Duodenal mucosa (tissue), 2 donors: ENCODE results near the gene JAG1.

ENCODE experiments used
- H3K27ac ChIP-seq: one replicate; pipeline ENCODE4 v1.7.0; 2013; ENCODE audit warnings: low read depth, low read length
- H3K27me3 ChIP-seq, 2 donors: one replicate each; pipeline ENCODE4 v1.7.0; 2013; ENCODE audit warnings: low read length in 2 of 2, control low read depth in 1 of 2; ENCODE audit not compliant: insufficient read depth in 2 of 2, control insufficient read depth in 1 of 2
- H3K36me3 ChIP-seq, 2 donors: one replicate each; pipeline ENCODE4 v1.7.0; 2013; ENCODE audit warnings: low read length in 2 of 2, control low read depth in 1 of 2; ENCODE audit not compliant: insufficient read depth in 2 of 2, control insufficient read depth in 1 of 2
- H3K4me1 ChIP-seq, 2 donors: one replicate each; pipeline ENCODE4 v1.7.0; 2013; ENCODE audit warnings: low read length in 2 of 2, control low read depth in 1 of 2; ENCODE audit not compliant: insufficient read depth in 2 of 2, control insufficient read depth in 1 of 2
- H3K4me3 ChIP-seq, 2 donors: one replicate each; pipeline ENCODE4 v1.7.0; 2013; ENCODE audit warnings: low read length in 2 of 2, low read depth in 1 of 2
- H3K9ac ChIP-seq, 2 donors: one replicate each; pipeline ENCODE4 v1.7.0; 2013; ENCODE audit warnings: low read length in 2 of 2, low read depth in 1 of 2
- H3K9me3 ChIP-seq, 2 donors: one replicate each; pipeline ENCODE4 v1.7.0; 2013; ENCODE audit warnings: low read length in 2 of 2, control low read depth in 1 of 2; ENCODE audit not compliant: control insufficient read depth in 1 of 2

The JAG1 gene

GRCh38 chr20:10662661-10663458, 10.9 kb downstream of the JAG1 start:
- peaks cover 25 to 74% of the 10 kb centered on the region in 2 donors for H3K36me3 ChIP-seq
- H3K4me3 ChIP-seq, result no peak overlapping the region
- H3K27ac ChIP-seq, result no peak overlapping the region
- H3K4me1 ChIP-seq, result peaks cover 21 to 22% of the 10 kb centered on the region in 2 donors
- H3K9ac ChIP-seq, result no peak overlapping the region
- H3K9me3 ChIP-seq, result no peaks in the 10 kb centered on the region
- no peaks in the 10 kb centered on the region for H3K27me3 ChIP-seq

- H3K9me3 ChIP-seq, result no peaks in the 10 kb centered on the region
- H3K27ac ChIP-seq, result no peak overlapping the region
- H3K36me3 ChIP-seq, result peaks cover 25 to 74% of the 10 kb centered on the region in 2 donors
- peaks cover 21 to 22% of the 10 kb centered on the region in 2 donors for H3K4me1 ChIP-seq
- no peaks in the 10 kb centered on the region for H3K27me3 ChIP-seq
- no peak overlapping the region for H3K4me3 ChIP-seq
- H3K9ac ChIP-seq, result no peak overlapping the region
These were observed 11.6 kb downstream of the JAG1 start for GRCh38 chr20:10662151-10662550.

GRCh38 chr20:10661261-10661660, 12.5 kb downstream of the JAG1 start:
- H3K4me1 ChIP-seq, result peaks cover 19 to 22% of the 10 kb centered on the region in 2 donors
- H3K27me3 ChIP-seq, result no peaks in the 10 kb centered on the region
- no peak overlapping the region for H3K27ac ChIP-seq
- H3K36me3 ChIP-seq, result peaks cover 25 to 75% of the 10 kb centered on the region in 2 donors
- H3K9me3 ChIP-seq, result no peaks in the 10 kb centered on the region
- H3K4me3 ChIP-seq, result no peak overlapping the region
- H3K9ac ChIP-seq, result no peak overlapping the region

- H3K36me3 ChIP-seq, result peaks cover 25 to 80% of the 10 kb centered on the region in 2 donors
- H3K4me1 ChIP-seq, result peaks cover 19 to 23% of the 10 kb centered on the region in 2 donors
These were observed 13.1 kb downstream of the JAG1 start for GRCh38 chr20:10660661-10661060.

GRCh38 chr20:10659651-10660601, 13.9 kb downstream of the JAG1 start:
- no peak overlapping the region for H3K4me3 ChIP-seq
- peaks cover 23% of the 10 kb centered on the region in 2 donors for H3K4me1 ChIP-seq
- no peaks in the 10 kb centered on the region for H3K9me3 ChIP-seq
- no peak overlapping the region for H3K27ac ChIP-seq
- H3K9ac ChIP-seq, result no peak overlapping the region
- H3K27me3 ChIP-seq, result no peaks in the 10 kb centered on the region
- peaks cover 30 to 80% of the 10 kb centered on the region in 2 donors for H3K36me3 ChIP-seq

More at GRCh38 chr20:10660661-10661060, 13.1 kb downstream of the JAG1 start:
- no peaks in the 10 kb centered on the region for H3K27me3 ChIP-seq
- H3K27ac ChIP-seq, result no peak overlapping the region
- H3K4me3 ChIP-seq, result no peak overlapping the region
- H3K9ac ChIP-seq, result no peak overlapping the region
- no peaks in the 10 kb centered on the region for H3K9me3 ChIP-seq

- H3K4me1 ChIP-seq, result peaks cover 22 to 23% of the 10 kb centered on the region in 2 donors
- H3K27ac ChIP-seq, result no peak overlapping the region
- no peak overlapping the region for H3K4me3 ChIP-seq
- no peaks in the 10 kb centered on the region for H3K27me3 ChIP-seq
- H3K9me3 ChIP-seq, result no peaks in the 10 kb centered on the region
- H3K9ac ChIP-seq, result no peak overlapping the region
- H3K36me3 ChIP-seq, result peaks cover 30 to 78% of the 10 kb centered on the region in 2 donors
These were observed 14.7 kb downstream of the JAG1 start for GRCh38 chr20:10658876-10659632.

GRCh38 chr20:10658051-10658823, 15.6 kb downstream of the JAG1 start:
- Histone ChIP-seq H3K4me1 (peaks cover 21 to 26% of the 10 kb centered on the region in 2 donors), H3K9me3 (no peaks in the 10 kb centered on the region), H3K36me3 (peaks cover 30 to 71% of the 10 kb centered on the region in 2 donors), H3K27ac (no peak overlapping the region), H3K27me3 (no peaks in the 10 kb centered on the region), H3K9ac (no peak overlapping the region), H3K4me3 (no peak overlapping the region)

- Histone ChIP-seq H3K4me3 (no peak overlapping the region), H3K4me1 (peaks cover 26 to 33% of the 10 kb centered on the region in 2 donors), H3K27me3 (no peaks in the 10 kb centered on the region), H3K9ac (no peak overlapping the region), H3K27ac (no peak overlapping the region), H3K36me3 (peaks cover 26 to 69% of the 10 kb centered on the region in 2 donors), H3K9me3 (no peaks in the 10 kb centered on the region)
These were observed 16.3 kb downstream of the JAG1 start for GRCh38 chr20:10657453-10657852.
